ENCODE measurements around the gene ZFYVE28. TPM values are rescaled to one million over a fixed set of nuclear protein-coding genes. Genes with fewer than 3 reads are reported as not detected.
"Not testable (repeated sequence)": the region's sequence is repeated elsewhere in the genome, so short reads cannot be mapped to it uniquely, and the experiment has no call there.

The ZFYVE28 gene
- polyA plus RNA-seq, 4 donors = 2.3 to 3.1 (median 2.7) TPM

GRCh38 chr4:2241410-2242353, 176.8 kb downstream of the ZFYVE28 start, which contains the start of the genes HAUS3 and POLN:
Gene HAUS3, minus strand, starts transcription at chr4:2242121. Its CDS starts 1,175 bp downstream, at chr4:2240946.
Gene POLN, minus strand, starts transcription at chr4:2242121. Its CDS starts 12,890 bp downstream, at chr4:2229231.
- DNase-seq (ENCODE audit: low read depth in 4 of 4, low spot score in 2 of 4) = peak; percentile 87 to 97 (median 96)

GRCh38 chr4:2241003-2241402, 177.4 kb downstream of the ZFYVE28 start:
- DNase-seq (ENCODE audit: low read depth in 4 of 4, low spot score in 2 of 4) = no peak

GRCh38 chr4:2236944-2237666, 181.3 kb downstream of the ZFYVE28 start:
- no peak for DNase-seq (ENCODE audit: low read depth in 4 of 4, low spot score in 2 of 4)

- DNase-seq (ENCODE audit: low read depth in 4 of 4, low spot score in 2 of 4) = no peak
Observed at GRCh38 chr4:2231082-2231481, 187.4 kb downstream of the ZFYVE28 start.

GRCh38 chr4:2226261-2226660, 192.2 kb downstream of the ZFYVE28 start:
- DNase-seq (ENCODE audit: low read depth in 4 of 4, low spot score in 2 of 4) = no peak

- DNase-seq (ENCODE audit: low read depth in 4 of 4, low spot score in 2 of 4) = peak in 1 of 4 donors; percentile 15
Observed at GRCh38 chr4:2222838-2223237, 195.6 kb downstream of the ZFYVE28 start.

- DNase-seq (ENCODE audit: low read depth in 4 of 4, low spot score in 2 of 4) = not testable (repeated sequence)
Observed at GRCh38 chr4:2221378-2221777, 197.1 kb downstream of the ZFYVE28 start.

GRCh38 chr4:2220016-2220630, 198.3 kb downstream of the ZFYVE28 start:
- peak in 1 of 4 donors; percentile 49 for DNase-seq (ENCODE audit: low read depth in 4 of 4, low spot score in 2 of 4)

Other genes starting within 250 kb of the ZFYVE28 start
- 10 to 100 TPM; 17.3 to 21.8 (median 19.7) TPM for gene HAUS3, start 176.5 kb downstream of the ZFYVE28 start, polyA plus RNA-seq (ENCODE audit: insufficient read length in 4 of 4)
- gene POLN, start 176.5 kb downstream of the ZFYVE28 start, polyA plus RNA-seq (ENCODE audit: insufficient read length in 4 of 4) = 1 to 10 TPM; 1.4 to 5.4 (median 3.6) TPM
- gene MXD4, start 156.5 kb downstream of the ZFYVE28 start, polyA plus RNA-seq (ENCODE audit: insufficient read length in 4 of 4) = 10 to 100 TPM; 51.4 to 80.2 (median 66.5) TPM
- gene CFAP99, start 310 bp upstream of the ZFYVE28 start, polyA plus RNA-seq (ENCODE audit: insufficient read length in 4 of 4) = 1 to 10 TPM in 2 of 4 donors, under 1 TPM in 2; 0.35 to 1.6 (median 1.1) TPM
- 10 to 100 TPM; 66.5 to 71.8 (median 70.9) TPM for gene RNF4, start 50.5 kb upstream of the ZFYVE28 start, polyA plus RNA-seq (ENCODE audit: insufficient read length in 4 of 4)
- gene FAM193A, start 118.0 kb upstream of the ZFYVE28 start, polyA plus RNA-seq (ENCODE audit: insufficient read length in 4 of 4) = 10 to 100 TPM; 23.6 to 33.0 (median 28.4) TPM